ENCODE data around the gene PCDHB2.
"Not testable (repeated sequence)": the region's sequence is repeated elsewhere in the genome, so short reads cannot be mapped to it uniquely, and the experiment has no call there.

PCDHB2 gene

GRCh38 chr5:141094481-141095262 is at the start of gene PCDHB2:
PCDHB2 (plus strand) TSS chr5:141094615; CDS start chr5:141094791, 176 bp downstream.
- DNase-seq (ENCODE audit: low spot score) = peak; percentile 48

GRCh38 chr5:141050622-141051520 is 43.5 kb upstream of the PCDHB2 start, which contains the start of gene PCDHB1:
PCDHB1 (plus strand) TSS chr5:141051374; CDS start chr5:141051471, 97 bp downstream.
- DNase-seq (ENCODE audit: low spot score) = no peak

GRCh38 chr5:141051521-141051866 is 42.9 kb upstream of the PCDHB2 start:
- no peak for DNase-seq (ENCODE audit: low spot score)

GRCh38 chr5:141077826-141078225 is 16.6 kb upstream of the PCDHB2 start:
- DNase-seq (ENCODE audit: low spot score) = no peak

DNA sequence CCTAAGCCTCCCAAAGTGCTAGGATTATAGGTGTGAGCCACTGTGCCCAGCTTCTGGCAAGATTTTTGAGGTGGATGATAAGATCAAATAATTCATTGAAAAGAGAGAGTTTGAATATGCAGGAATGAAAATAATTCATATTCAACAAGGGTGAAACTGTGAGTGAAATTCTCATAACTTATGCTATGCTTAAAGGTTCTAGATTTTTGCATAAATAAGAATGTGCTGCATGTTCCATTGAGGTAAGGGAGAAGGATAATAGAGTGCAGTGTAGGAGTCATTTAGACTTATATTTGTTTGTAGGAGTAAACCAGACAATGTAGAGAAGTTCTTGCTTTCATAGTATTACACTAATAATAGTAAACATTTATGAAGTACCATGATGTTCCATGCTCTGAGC is 12.2 kb upstream of the PCDHB2 start:
- no peak for DNase-seq (ENCODE audit: low spot score)

- no peak for DNase-seq (ENCODE audit: low spot score)
Observed at GRCh38 chr5:141084487-141084989, 9.9 kb upstream of the PCDHB2 start.

DNA sequence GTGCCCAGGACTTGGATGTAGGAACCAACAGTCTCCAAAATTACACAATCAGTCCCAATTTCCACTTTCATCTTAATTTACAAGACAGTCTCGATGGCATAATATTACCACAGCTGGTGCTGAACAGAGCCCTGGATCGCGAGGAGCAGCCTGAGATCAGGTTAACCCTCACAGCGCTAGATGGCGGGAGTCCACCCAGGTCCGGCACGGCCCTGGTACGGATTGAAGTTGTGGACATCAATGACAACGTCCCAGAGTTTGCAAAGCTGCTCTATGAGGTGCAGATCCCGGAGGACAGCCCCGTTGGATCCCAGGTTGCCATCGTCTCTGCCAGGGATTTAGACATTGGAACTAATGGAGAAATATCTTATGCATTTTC is 837 bp downstream of the PCDHB2 start:
- DNase-seq (ENCODE audit: low spot score) = no peak

- not testable (repeated sequence) for DNase-seq (ENCODE audit: low spot score)
Observed at GRCh38 chr5:141096181-141096580, 1.8 kb downstream of the PCDHB2 start.

GRCh38 chr5:141096586-141096985 is 2.2 kb downstream of the PCDHB2 start:
- DNase-seq (ENCODE audit: low spot score) = not testable (repeated sequence)

GRCh38 chr5:141100243-141100805 is 5.9 kb downstream of the PCDHB2 start, which contains the start of gene PCDHB3:
PCDHB3 (plus strand) TSS chr5:141100473; CDS start chr5:141100650, 177 bp downstream.
- DNase-seq (ENCODE audit: low spot score) = peak; percentile 78

GRCh38 chr5:141101059-141101458 is 6.6 kb downstream of the PCDHB2 start:
- no peak for DNase-seq (ENCODE audit: low spot score)

DNA sequence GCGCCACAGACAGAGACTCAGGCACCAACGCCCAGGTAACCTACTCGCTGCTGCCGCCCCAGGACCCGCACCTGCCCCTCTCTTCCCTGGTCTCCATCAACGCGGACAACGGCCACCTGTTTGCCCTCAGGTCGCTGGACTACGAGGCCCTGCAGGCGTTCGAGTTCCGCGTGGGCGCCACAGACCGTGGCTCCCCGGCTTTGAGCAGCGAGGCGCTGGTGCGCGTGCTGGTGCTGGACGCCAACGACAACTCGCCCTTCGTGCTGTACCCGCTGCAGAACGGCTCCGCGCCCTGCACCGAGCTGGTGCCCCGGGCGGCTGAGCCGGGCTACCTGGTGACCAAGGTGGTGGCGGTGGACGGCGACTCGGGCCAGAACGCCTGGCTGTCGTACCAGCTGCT is 7.7 kb downstream of the PCDHB2 start:
- DNase-seq (ENCODE audit: low spot score) = not testable (repeated sequence)

DNA sequence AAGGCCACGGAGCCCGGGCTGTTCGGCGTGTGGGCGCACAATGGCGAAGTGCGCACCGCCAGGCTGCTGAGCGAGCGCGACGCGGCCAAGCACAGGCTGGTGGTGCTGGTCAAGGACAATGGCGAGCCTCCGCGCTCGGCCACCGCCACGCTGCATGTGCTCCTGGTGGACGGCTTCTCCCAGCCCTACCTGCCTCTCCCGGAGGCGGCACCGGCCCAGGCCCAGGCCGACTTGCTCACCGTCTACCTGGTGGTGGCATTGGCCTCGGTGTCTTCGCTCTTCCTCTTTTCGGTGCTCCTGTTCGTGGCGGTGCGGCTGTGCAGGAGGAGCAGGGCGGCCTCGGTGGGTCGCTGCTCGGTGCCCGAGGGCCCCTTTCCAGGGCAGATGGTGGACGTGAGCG is 8.1 kb downstream of the PCDHB2 start:
- not testable (repeated sequence) for DNase-seq (ENCODE audit: low spot score)

DNA sequence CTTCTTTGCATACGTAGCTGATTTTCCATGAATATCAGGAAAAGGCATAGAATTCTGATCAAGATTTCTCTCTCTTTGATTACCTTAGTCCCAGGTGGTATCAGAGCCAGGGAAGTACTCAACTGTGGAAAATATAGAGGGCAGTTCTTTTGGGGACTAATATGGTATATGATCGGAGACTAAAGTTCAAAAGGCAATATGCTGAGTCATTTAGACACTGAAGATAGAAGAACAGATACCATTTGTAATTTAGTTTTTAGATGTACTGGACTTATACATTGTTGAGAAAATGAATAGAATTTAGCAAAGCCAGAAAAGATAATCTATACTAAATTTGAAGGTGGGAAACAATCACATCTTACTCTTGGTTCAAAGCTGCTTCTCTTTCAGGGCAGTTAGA is 10.9 kb downstream of the PCDHB2 start:
- no peak for DNase-seq (ENCODE audit: low spot score)

DNA sequence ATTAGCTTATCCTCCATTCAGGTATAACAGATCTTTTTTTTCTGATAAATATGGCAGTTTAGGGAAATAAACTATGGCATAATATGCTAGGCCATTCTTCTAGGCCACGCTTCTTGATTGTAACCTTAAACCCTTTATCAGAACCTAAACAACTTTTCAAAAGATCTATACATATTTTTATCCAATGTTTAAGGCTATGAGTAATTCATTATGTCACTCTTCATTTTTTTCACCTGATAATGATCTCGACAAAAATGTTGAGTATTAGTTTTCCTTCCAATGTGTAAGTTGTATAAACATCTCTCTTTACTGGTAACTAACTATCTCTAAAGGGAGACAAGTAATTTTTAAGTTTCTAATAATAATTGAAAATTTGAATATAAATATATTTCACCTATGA is 24.8 kb downstream of the PCDHB2 start:
- no peak for DNase-seq (ENCODE audit: low spot score)

DNA sequence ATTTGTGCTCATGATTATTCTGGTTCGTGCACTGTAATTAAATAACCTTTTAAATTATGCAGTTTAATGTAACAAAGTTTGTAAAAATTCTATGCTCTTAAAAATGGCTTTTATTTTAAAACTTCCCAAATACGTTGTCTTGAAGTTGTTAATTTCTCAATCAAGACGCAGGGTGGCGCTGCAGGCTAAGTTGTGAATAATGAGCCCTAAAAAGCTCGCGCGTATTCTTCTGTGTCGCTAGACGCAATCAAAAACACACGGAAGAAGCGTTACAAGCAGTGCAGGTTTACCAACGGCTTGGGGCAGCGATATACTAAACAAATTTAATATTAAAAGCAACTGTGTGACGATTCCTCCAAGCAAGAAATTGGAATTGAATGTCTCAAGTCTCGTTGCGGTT is 27.1 kb downstream of the PCDHB2 start, which contains the start of gene PCDHB4:
Gene PCDHB4, plus strand, starts transcription at position 256 of the 400 bp plus-strand sequence. CDS start 181 bp downstream, outside the sequence.
- DNase-seq (ENCODE audit: low spot score) = no peak

GRCh38 chr5:141121985-141122384 is 27.6 kb downstream of the PCDHB2 start:
- DNase-seq (ENCODE audit: low spot score) = no peak

- DNase-seq (ENCODE audit: low spot score) = not testable (repeated sequence)
Observed at GRCh38 chr5:141123396-141124135, 29.2 kb downstream of the PCDHB2 start.

DNA sequence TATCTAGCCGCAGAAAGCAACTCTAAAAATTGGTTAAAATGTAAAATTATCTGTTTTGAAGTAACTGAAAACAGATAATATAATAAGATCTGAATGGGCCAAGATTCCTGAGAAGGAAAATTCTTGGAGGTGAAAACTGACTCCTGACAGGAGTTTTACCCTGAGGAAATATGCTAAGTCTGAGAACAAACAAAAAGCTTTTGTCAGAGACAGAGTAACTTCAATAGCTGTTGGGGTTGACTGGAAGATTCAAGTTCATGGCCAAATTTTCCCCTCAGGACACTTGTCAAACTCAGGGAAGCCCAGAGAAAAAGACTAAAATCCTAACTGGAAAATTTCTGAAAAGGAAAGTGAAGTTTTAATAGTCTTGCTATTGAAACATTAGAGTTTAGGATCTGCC is 32.9 kb downstream of the PCDHB2 start:
- no peak for DNase-seq (ENCODE audit: low spot score)

- peak; percentile 29 for DNase-seq (ENCODE audit: low spot score)
Observed at GRCh38 chr5:141135030-141135717, 40.8 kb downstream of the PCDHB2 start, which contains the start of gene PCDHB5. PCDHB5 (plus strand) TSS chr5:141135206; CDS start chr5:141135435, 229 bp downstream.

Data from NAMALWA (cell line).